Left renal cortex interstitium (tissue), 4 donors: ENCODE measurements around the gene CSTPP1. TPM values are rescaled to one million over a fixed set of nuclear protein-coding genes. Genes with fewer than 3 reads are reported as not detected.
A peak's percentile ranks its signal among the peaks of the same experiment; 100 is the strongest.

Experiments
- DNase-seq, 4 donors: peaks; one replicate each; pipeline ENCODE4 v3.0.0-alpha.2; 2013; ENCODE audit warnings: low read depth in 4 of 4, low spot score in 2 of 4, missing footprints in 1 of 4
- polyA plus RNA-seq, 4 donors: library from polyadenylated mRNA; unstranded; fragments of 120-200 nt; gene quantifications; one replicate each; pipeline ENCODE4 v1.2.1, GENCODE V29; 2013; ENCODE audit not compliant: insufficient read length in 4 of 4

CSTPP1 gene, protein sequence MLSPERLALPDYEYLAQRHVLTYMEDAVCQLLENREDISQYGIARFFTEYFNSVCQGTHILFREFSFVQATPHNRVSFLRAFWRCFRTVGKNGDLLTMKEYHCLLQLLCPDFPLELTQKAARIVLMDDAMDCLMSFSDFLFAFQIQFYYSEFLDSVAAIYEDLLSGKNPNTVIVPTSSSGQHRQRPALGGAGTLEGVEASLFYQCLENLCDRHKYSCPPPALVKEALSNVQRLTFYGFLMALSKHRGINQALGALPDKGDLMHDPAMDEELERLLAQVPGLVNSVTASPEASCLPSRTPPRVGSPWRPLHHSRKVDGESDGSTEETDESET
- polyA plus RNA-seq = 10 to 100 TPM; 54.3 to 60.4 (median 57.0) TPM

DNA sequence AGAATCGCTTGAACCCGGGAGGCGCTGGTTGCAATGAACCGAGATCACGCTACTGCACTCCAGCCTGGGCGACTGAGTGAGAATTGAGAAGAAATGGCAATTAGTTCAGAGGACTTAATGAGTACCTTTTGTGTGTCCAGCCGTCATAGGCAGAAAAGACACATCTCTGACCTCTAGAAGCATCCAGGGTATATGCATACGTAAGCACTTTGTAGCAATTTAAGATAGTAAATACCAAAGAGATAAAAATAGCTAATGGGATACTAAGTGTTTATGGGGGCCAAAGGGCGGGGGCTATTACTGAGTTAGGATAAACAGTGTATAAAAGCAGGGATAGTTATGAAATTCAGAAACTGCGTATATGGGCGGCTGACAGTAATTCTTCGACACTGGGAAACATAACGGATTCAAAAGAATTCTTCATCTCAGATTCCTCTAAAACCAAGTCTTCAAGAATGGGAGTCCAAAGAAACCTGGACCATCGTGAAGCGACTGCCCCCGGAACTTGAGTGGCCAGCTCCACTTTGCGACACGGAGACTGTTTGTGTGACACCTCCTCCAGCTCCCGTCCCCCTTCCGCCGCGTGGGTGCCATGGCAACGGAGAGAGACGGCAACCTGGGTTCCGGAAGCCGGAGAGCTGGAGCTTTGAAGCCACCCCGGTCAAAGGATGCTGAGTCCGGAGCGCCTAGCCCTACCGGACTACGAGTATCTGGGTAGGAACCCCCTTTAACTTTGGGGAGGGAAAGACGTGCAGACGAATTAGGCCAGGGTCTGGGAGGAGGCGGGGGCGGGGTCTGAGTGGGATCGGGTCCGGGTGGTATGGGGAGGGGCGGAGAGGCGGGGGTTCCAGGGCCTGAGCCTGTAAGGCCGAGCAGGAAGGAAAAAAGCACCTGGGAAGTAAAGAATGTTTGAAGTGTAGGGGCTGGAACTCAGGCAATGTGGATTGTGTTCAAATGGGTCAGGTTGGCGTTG is at the start of gene CSTPP1:
Gene CSTPP1 (plus strand): TSS at position 624 of the 973 bp plus-strand sequence. CDS start 45 bp downstream, at position 669.
- peak in 3 of 4 donors; percentile 83 to 91 (median 88) for DNase-seq

DNA sequence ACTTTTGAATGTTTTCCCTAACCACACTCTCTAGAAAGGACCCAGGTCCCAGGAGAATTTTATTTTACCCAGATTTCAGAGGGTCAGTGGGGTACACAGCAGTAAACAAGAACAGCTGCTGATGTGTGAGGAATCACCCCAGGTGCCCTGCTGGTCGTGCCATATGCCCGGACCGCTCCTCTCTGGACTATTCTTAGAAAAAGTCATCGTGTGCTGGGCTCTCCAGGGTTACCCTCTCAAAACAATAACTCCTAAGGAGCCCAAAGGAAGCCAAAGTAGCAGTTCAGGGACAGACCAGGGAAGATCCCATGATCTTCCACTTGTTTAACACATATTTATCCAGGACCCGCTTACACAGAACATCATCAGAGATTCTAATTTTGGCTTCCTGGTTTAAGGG is 47.9 kb upstream of the CSTPP1 start:
- no peak for DNase-seq

DNA sequence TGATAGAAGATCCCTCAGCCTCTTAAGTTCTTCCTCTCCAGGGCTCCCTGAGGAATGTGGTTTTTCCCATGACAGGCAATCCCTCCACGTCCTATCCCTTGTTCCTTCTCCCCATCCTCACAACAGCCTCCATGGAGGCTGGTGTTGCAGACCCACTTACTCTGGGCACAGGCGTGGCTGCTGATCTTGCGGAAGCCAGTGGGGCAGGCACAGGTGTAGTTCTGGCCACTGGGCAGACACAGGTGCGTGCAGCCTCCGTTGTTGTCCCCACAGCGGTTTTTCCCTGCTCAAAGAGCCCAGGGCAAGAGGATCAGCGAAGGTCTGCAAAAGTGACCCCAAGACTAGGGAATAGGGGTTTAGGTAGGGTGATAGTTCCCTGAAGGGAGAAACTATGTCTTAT is 47.3 kb upstream of the CSTPP1 start:
- DNase-seq = no peak

DNA sequence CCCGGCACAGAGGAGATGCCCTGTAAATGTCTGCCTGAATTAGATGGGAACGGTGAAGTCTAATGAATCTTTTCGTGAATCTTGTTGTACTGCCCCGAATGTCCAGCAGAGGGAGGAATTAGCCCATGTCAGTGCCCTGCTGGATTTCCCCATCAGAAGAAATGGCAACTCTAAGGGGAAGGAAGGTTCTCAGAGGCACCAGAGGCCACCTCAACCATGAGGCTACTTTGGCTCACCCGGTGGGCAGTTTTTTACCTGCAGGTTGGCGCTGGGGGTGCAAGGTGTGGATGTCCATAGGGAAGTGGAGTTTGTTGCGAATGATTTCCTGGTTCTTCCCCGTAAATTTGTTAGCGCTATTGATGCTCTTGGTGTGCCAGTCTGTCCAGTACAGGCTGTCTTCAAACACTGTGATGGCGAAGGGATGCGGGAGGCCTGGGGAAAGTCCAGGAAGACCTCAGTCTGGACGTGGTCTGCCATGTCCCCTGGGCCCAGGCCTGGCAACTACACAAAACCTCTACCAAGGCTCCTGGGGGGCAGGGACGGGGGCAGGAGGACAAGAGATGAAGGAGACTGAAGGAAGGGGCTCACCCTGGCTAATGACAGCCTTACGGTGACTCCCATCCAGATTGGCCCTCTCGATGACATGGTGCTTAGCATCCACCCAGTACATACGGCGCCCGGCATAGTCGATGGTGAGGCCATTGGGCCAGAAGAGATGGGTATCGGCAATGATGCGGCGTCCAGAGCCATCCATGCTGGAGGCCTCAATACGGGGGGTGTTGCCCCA is 46.7 kb upstream of the CSTPP1 start:
- peak; percentile 37 to 72 (median 52) for DNase-seq

DNA sequence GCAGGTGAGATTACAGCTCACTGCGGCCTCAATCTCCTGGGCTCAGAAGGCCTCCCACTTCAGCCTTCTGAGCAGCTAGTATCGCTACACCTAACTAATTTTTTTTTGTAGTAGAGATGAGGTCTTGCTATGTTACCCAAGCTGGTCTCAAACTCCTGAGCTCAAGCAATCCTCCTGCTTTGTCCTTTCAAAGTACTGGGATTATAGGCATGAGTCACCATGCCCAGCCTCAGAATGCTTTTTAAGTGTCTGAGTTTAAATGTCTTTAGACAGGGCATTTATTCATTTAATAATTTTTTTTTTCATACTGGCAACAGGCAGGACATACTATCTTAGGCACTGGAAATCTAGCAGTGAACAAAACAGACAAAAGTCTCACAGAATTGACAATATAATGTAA is 45.9 kb upstream of the CSTPP1 start:
- DNase-seq = no peak

DNA sequence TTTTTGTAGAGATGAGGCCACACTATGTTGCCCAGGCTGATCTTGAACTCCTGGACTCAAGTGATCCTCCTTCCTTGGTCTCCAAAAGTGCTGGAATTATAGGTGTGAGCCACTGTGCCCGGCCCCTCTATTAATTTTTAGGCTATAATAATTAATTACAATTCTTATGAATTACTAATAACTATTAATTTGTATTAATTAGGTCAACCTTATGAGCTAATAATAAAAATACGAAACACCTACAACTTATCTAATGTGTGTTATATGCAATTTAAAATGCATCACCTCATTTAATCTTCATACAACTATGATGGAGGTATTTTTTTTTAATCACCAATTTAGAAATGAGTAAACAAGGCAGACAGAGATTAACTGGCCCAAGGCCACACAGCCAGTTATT is 44.5 kb upstream of the CSTPP1 start:
- no peak for DNase-seq

DNA sequence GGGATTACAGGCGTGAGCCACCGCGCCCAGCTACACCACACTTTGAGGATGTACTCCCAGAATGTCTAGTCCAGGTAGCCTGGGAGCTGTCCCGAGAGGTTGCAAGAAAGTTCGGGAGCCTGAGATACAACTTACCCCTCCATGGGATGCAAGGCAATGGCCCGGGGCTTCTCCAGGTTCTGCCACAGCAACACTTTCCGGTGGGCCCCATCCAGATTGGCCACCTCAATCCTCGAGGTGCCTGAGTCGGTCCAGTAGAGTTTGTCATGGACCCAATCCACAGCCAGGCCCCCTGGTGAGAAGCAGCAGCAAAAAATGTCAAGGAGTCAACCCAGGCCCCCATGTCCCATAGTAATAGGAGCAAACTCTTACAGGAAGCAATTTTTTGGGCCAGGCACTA is 43.7 kb upstream of the CSTPP1 start:
- DNase-seq = no peak

DNA sequence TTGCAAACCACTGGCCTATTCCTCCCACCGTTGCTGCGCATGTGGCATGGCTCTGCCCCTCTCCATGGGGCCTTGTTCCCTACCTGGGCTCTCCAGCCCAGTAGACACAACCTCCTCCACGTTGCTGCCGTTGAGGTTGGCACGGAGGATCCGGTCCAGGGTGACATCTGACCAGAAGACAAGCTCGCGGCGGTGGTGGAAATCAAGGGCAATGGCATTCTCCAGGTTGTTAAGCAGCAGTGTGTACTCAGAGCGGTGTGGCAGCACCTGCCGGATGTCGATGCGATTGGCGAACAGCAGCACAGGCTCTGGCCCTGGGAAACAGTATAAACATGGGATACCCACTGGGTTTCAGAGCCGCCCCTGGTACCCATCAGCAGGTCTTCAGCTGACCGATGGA is 42.1 kb upstream of the CSTPP1 start:
- no peak for DNase-seq

DNA sequence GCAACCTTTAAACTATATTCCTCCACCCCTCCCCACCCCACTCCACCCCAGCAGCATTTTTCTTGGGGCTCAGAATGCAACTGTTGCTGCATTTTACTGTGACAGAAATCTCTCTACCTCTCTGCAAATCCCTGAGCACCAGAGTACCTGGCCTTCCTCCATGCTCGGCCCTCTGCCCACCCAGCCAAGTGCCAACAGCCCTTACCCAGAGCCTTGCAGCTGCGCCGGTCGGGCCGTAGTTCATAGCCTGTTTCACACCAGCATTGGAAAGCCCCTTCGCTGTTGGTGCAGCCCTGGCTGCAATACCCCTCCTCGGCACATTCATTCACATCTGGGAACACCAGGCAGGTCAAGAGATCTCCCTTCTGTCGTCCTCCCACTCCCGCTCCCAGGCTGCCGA is 41.6 kb upstream of the CSTPP1 start:
- DNase-seq = no peak

DNA sequence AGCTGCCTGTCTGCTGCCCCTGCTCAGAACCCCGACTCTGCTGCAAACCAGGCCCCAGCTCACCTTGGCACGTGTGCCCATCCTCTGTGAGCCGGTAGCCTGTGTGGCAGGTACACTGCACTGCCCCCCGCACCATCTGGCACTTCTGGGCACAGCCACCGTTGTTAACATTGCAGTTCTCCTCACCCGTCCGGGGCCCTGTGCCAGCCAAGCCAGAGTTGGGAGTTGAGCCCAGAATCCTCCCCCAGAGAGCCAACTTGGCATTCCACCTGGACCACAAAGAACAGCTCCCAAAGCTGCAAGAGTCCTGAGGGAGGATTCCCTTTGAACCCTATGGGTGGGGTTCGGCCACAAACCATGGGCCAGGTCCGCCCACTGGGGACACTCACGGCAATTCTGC is 40.7 kb upstream of the CSTPP1 start:
- DNase-seq = no peak

DNA sequence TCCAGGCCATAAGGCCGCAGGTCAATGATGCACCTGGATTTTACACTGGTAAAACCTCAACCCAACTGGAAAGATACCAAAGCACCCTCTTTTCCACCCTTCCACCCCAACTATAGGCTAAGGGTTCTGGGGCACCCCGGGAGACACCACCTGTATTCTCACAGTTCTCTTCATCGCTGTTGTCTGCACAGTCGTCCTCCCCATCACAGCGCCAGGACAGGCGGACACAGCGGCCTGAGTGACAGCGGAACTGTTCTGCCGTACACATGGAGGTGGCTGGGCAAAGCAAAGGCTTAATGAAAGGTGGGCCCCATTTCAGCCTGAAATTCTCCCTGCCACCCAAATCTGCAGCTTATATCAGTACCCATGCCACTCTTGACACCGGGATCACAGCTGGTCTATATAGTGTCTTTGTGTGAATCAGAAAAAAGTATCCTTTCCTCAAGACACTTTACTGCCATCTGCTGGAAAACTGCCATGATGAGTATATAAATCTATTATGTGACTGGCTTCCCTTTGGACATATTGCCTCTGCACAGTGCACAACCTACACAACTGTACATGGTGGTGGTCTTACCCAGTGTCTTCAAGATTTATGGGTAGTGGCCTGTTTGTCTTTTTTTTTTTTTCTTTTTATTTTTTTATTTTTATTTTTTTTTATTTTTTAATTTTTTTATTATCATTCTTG is 39.7 kb upstream of the CSTPP1 start:
- DNase-seq = no peak

DNA sequence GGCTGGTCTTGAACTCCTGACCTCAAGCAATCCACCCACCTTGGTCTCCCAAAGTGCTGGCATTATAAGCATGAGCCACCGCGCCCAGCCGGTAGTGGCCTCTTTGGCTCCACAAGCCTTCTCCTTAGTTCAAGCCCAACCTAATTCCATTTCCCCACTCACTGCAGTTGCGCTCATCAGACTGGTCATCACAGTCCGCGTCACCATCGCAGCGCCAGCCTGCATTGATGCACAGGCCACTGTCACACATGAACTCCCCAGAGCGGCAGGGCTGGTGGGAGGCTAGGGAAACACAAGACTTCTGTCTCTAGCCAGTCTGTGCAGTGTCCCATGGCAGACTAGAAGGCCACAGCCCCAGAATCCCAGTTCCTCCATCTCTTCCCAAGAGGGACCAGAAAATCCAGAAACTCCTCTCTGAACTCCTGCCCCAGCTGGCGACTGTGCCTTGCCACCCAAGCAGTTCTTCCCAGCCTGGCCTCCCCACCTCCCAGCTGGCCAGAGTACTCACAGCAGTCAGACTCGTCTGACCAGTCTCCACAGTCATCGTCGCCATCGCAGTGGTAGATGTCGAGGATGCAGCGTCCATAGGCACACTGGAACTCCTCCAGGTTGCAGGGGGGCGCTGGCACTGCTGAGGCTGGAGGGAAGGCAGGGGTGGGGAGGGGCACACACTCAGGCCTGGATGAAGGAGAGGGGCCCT is 38.0 kb upstream of the CSTPP1 start:
- no peak for DNase-seq

DNA sequence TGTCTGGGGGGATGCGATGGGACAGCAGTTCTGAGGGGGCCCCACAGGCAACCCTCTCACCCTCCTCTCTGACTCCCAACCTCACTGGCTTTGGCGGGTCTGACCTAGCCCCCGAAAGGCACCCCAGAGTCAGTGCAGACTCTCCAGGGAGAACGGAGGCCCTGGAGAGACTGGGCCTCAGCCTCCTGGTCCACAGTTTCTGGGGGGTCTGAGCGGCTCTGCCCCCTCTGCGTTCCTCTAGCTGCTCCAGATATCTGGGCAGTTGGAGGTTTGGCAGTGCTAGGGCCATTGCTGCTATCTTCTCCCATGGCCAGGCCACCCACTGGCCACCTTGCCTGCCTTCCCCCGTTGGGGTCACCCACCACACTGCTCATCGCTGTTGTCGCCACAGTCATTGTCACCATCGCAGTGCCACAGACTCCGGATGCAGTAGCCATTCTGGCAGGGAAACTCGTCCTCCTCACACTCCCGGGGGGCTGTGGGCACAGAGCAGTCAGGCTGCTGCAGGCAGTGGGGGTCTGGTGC is 37.0 kb upstream of the CSTPP1 start:
- no peak for DNase-seq

DNA sequence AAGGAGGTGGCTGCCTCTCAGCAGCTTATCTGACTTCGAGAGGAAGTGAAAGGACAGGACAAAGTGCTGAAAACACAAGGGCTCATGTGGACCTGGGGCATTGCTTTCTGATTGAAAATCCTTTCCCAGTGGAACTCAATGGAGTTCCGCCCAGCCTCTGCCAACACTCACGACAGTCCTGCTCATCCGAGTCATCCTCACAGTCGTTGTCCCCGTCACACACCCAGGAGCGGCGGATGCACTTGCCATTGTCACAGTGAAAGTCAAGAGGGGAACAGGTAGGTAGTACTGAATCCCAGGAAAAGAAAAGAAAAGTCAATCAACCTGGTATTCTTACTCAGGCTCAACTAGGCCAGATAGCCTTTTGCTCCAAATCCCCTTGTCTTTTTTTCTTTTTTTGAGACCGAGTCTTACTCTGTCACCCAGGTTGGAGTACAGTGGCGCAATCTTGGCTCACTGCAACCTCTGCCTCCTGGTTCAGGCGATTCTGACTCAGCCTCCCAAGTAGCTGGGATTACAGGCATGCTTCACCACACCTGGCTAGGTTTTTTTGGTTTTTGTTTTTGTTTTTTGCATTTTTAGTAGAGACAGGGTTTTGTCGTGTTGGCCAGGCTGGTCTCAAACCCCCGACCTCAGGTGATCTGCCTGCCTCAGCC is 36.3 kb upstream of the CSTPP1 start:
- DNase-seq = no peak

DNA sequence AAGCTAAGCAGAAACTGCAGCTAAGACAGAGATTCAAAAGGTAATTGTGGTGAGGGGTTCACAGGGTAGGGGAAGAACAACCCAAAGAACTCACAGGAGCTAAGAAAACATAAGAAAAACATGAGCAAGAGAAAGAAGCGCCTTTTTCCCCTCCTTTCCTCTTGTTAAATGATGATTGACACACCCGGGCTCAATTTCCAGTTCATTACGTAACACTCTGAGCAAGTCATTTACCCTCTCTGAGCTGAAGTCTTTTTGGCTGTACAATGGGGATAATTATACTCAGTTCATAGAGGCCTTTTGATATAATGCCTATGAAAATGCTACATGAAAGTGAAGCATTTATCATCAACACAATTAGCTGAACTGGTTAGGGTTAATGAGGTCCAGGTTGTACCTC is 35.4 kb upstream of the CSTPP1 start:
- DNase-seq = no peak

DNA sequence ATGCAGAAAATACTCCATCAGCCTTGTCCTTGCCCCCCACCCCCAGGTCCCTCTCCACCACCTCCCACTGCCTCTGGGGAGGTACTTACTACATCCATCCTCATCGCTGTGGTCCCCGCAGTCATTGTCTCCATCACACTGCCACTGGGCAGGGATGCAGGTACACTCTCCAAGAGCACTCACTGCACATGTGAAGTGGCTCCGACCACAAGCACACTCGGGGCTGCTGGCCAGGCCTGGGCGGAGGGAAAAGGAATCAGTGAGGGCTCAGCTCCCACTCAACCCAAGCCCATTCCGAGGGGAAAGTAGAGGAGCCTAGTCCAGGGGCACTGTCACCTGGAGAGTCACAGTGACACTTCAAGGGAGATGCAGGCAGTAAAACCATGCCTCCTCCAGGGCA is 33.9 kb upstream of the CSTPP1 start:
- DNase-seq = no peak

DNA sequence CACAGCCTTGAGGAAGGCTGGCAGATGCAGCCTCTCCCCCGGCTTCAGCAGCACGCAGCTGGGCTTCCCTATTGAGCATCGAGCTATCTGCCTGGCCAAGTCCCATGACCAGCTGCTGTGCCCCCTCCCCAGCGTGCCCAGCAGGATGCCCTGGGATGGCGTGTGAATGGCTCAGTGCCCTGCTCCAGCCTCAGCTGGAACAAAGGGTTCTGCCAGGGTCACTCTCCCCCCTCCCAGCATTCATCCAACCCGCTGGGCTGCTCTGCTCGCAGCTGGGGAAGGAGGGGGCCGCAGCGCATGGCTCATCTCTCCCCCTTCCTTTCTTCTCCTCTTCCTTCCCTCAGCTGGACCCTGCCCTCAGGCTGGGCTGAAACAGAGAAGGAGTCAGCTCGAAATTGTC is 32.7 kb upstream of the CSTPP1 start:
- no peak for DNase-seq

DNA sequence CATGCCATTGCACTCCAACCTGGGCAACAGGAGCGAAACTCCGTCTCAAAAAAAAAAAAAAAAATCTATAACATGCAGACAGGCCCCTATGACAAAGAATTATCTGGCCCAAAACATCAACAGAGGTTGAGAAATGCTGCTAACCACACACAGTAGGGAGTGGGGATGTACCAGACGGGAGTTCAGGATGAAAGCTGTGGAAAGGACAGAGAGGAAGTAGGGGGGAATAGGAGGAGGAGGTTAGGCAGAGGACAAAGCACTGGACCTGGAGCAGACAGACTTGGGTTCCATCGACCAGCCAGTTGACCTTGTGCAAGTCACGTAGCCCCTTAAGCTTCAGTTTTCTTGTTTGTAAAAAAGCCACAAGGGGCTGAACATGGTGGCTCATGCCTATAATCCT is 30.8 kb upstream of the CSTPP1 start:
- no peak for DNase-seq

DNA sequence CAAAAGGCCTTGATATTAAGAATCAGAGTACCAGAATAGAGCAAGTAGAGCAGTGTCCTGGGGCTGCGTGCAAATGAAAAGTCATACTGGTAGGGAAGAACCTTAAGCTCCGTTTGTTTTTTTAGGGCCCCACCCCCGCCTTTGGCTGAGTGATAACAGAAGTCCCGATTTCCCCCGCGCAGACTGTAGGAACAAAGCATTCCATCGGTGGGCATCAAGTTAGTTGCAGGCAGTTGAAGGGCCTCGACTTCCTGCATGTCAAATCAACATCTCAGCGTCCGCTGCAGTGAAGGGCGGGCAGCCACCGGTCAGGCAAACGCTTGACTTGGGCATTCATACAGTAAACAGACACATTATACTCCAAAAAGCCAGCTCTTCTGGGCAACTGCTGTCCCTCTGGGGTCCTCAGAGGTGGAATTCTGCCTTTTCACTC is 29.9 kb upstream of the CSTPP1 start:
- DNase-seq = no peak
